ENCODE data around the gene CHRD.

Gene CHRD

DNA sequence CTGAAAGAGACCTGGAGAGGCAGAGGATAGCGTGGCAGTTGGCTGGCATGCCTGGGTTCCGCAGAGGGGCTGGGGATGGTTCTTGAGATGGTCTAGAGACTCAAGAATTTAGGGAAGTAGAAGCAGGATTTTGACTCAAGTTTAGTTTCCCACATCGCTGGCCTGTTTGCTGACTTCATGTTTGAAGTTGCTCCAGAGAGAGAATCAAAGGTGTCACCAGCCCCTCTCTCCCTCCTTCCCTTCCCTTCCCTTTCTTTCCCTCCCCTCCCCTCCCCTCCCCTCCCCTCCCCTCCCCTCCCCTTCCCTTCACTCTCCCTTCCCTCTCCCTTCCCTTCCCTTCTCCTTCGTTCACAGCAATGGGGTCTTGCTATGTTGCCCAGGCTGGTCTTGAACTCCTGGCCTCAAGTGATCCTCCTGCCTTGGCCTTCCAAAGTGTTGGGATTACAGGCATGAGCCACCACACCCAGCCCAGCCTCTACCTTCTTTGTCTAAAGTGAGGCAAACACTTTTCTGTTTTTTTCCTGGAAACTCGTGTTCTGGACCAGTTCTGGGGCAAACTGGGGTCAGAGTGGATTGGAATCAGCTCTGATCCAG lies 10.2 kb downstream of the CHRD start:
- DNase-seq, result no peak

DNA sequence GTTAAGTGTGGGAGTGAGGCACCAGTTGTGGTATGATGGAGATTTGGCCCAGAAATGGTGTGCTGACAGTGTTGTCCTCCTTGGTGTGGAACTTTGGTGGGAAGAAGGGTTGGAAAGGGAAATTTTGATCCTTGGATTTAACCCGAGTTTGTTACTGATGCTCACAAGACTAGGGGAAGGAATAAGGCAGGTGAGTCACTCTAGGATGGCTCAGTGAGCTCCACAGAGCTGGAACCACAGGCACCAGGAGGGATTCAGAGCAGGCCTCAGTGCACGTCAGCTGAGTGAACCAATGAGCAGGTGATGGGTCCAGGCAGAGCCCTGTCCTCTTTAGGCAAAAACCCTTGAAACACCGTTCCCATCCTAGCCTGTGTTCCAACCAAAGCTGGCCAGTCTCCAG lies 11.4 kb downstream of the CHRD start:
- Histone ChIP-seq H3K4me3 (ENCODE audit: low read depth, low read length) (no peak overlapping the region), H3K27ac (no peak overlapping the region), H3K9me3 (ENCODE audit: severe bottlenecking) (no peaks in the 10 kb centered on the region), H3K36me3 (peaks cover 16% of the 10 kb centered on the region), H3K27me3 (ENCODE audit: insufficient read depth, low read depth, severe bottlenecking) (no peaks in the 10 kb centered on the region)
- DNase-seq, result no peak
- TF ChIP-seq, protein P1, sequence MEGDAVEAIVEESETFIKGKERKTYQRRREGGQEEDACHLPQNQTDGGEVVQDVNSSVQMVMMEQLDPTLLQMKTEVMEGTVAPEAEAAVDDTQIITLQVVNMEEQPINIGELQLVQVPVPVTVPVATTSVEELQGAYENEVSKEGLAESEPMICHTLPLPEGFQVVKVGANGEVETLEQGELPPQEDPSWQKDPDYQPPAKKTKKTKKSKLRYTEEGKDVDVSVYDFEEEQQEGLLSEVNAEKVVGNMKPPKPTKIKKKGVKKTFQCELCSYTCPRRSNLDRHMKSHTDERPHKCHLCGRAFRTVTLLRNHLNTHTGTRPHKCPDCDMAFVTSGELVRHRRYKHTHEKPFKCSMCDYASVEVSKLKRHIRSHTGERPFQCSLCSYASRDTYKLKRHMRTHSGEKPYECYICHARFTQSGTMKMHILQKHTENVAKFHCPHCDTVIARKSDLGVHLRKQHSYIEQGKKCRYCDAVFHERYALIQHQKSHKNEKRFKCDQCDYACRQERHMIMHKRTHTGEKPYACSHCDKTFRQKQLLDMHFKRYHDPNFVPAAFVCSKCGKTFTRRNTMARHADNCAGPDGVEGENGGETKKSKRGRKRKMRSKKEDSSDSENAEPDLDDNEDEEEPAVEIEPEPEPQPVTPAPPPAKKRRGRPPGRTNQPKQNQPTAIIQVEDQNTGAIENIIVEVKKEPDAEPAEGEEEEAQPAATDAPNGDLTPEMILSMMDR (IDR thresholded peaks at IDR 0.05; ENCODE audit: low read depth, low read length), result no peak

More for the DNA sequence above, 10.2 kb downstream of the CHRD start:
- Histone ChIP-seq H3K27me3 (ENCODE audit: insufficient read depth, low read depth, severe bottlenecking) (no peaks in the 10 kb centered on the region), H3K27ac (no peak overlapping the region), H3K4me3 (ENCODE audit: low read depth, low read length) (no peak overlapping the region), H3K9me3 (ENCODE audit: severe bottlenecking) (no peaks in the 10 kb centered on the region), H3K36me3 (peaks cover 24% of the 10 kb centered on the region)
- TF ChIP-seq, protein P1 (IDR thresholded peaks at IDR 0.05; ENCODE audit: low read depth, low read length), result no peak

DNA sequence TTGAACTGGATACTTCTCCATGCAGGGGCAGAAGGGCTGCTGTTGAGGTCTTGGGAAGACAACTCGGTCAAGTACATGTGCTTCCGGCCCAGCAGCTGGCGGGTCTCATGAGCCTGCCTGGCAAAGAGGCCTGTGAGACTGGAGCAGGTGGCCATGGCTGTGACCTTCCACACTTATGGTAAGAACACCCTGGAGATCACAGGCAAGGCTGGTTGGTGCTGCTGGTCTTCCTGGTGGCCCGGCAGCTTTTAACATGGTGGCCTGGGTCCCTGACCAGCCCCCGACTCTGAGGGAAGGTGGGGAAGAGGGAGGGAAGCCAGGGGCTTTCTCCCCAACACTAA lies 15.4 kb downstream of the CHRD start:
- TF ChIP-seq, protein P1 (IDR thresholded peaks at IDR 0.05; ENCODE audit: low read depth, low read length), result no peak
- no peaks in the 10 kb centered on the region for H3K27me3 ChIP-seq (ENCODE audit: insufficient read depth, low read depth, severe bottlenecking)
- H3K4me3 ChIP-seq (ENCODE audit: low read depth, low read length), result no peak overlapping the region
- DNase-seq, result no peak
- no peak overlapping the region for H3K27ac ChIP-seq
- H3K36me3 ChIP-seq, result no peaks in the 10 kb centered on the region; the same call in 1 of the 2 replicates
- no peaks in the 10 kb centered on the region for H3K9me3 ChIP-seq (ENCODE audit: severe bottlenecking)

DNA sequence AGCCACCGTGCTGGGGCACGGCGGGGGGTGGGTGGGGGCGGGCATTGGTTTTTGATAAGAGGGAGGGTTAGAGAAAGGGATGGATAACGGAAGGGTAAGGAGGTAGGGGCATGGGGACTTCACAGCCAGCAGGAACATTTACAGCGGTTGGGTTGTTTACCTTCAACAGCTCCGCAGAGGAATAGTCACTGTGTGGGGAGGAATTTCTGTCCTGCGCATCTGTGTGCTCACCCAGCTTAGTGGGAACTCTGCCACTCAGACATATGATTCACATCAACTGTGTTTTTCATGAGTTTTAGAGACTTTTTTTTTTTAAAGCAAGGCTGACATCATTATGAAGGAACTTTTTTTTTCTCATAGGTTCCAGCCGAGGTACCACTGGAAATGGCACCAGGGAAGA lies 19.6 kb downstream of the CHRD start:
- Histone ChIP-seq H3K36me3 (no peaks in the 10 kb centered on the region), H3K4me3 (ENCODE audit: low read depth, low read length) (no peak overlapping the region), H3K27me3 (ENCODE audit: insufficient read depth, low read depth, severe bottlenecking) (no peaks in the 10 kb centered on the region), H3K9me3 (ENCODE audit: severe bottlenecking) (no peaks in the 10 kb centered on the region), H3K27ac (no peak overlapping the region)
- TF ChIP-seq, protein P1 (IDR thresholded peaks at IDR 0.05; ENCODE audit: low read depth, low read length), result no peak
- DNase-seq, result no peak

DNA sequence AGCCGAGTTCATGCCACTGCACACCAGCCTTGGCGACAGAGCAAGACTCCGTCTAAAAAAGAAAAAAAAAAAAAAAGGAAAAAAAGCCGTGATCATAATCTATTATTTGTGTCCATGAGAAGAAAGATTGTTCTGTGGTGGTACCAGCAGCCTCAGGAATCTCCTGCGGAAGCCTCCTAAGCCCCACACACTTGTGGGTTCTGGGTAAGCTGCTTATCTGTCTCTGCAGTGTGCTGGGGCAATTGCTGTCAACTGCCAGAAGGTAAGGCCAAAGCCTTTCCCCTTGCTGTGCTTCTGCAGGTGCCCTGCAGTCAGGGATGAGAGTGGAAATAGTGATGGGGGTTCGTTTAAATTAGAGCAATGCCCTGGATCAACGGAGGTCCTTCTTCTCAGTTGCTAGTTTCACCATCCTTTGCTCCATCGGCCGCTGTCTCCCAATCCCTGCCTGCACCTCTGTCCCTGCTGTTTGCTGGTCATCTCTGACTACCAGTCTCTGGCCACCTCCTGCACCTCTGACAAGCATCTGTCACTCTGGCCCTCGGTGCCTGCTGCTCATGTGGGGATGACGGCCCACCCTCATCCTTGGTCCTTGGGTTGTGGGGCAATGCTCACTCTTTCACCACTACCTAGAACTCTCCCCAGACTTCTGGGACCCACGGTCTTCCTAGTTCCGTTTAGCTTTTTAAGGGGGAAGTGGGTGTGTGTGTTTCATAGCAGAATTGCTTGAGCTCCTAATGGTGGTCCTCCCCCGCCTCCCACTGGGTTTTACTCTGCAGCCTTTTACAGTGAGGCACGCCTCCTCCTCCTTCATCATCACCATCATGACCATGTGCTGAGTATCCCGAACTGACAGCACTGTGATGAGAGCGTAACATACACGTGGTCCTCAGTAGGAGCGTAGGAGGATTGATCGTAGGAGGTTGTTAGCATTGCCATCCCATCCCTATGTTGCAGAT lies 25.5 kb downstream of the CHRD start:
- no peak overlapping the region; the same call in 1 of the 2 replicates for H3K4me3 ChIP-seq (ENCODE audit: low read depth, low read length)
- no peaks in the 10 kb centered on the region for H3K9me3 ChIP-seq (ENCODE audit: severe bottlenecking)
- H3K27me3 ChIP-seq (ENCODE audit: insufficient read depth, low read depth, severe bottlenecking), result no peaks in the 10 kb centered on the region
- TF ChIP-seq, protein P1 (IDR thresholded peaks at IDR 0.05; ENCODE audit: low read depth, low read length), result no peak
- DNase-seq, result peak; percentile 85
- no peaks in the 10 kb centered on the region for H3K36me3 ChIP-seq
- peak overlapping the region; percentile 80 for H3K27ac ChIP-seq
